Ovary (tissue), 9 donors: ENCODE data around the gene IKZF4. TPM values are rescaled to one million over a fixed set of nuclear protein-coding genes. Genes with fewer than 3 reads are reported as not detected.

Experiments used
- DNase-seq, 5 donors: peaks; one replicate each; pipeline ENCODE4 v3.0.0-alpha.2; 2019 to 2020
- H3K27ac ChIP-seq, 2 donors: fragments of 200-600 bp; one replicate each; pipeline versions ENCODE4 v1.5.1 to v1.8.0; 2019 to 2022
- H3K27me3 ChIP-seq: fragments of 200-600 bp; one replicate; pipeline ENCODE4 v1.8.0; 2022
- H3K36me3 ChIP-seq: fragments of 200-600 bp; sonication (generic); one replicate; pipeline ENCODE4 v1.5.1; 2019
- H3K4me1 ChIP-seq: one replicate; pipeline ENCODE4 v1.8.1; 2013; ENCODE audit warnings: mild to moderate bottlenecking, moderate library complexity; ENCODE audit not compliant: insufficient read depth
- H3K4me3 ChIP-seq: fragments of 200-600 bp; sonication (generic); one replicate; pipeline ENCODE4 v1.5.1; 2017
- H3K9me3 ChIP-seq, 2 donors: fragments of 200-600 bp in 1 of 2; sonication (generic) in 1 of 2; one replicate each; pipeline versions ENCODE4 v1.5.1 to v1.8.1; 2013 to 2019; ENCODE audit warnings: mild to moderate bottlenecking in 1 of 2, moderate library complexity in 1 of 2
- EP300 ChIP-seq: sonication (generic); formaldehyde crosslinking; IDR thresholded peaks from one replicate; pipeline ENCODE4 v1.6.1; 2017; ENCODE audit warnings: antibody characterized with exemption
- POLR2A ChIP-seq: fragments of 450-650 bp; IDR thresholded peaks from one replicate; pipeline ENCODE4 v1.6.1; 2017; ENCODE audit warnings: antibody characterized with exemption, mild to moderate bottlenecking, moderate library complexity
- WGBS, 3 donors: extraction: QIAGEN DNeasy Blood & Tissue Kit in 1 of 3; methylation state at CpG; one replicate each; pipeline versions ENCODE4 v1.1.5 to v1.1.7; 2013 to 2017; 5-methylcytosine and 5-hydroxymethylcytosine counted together
- intact Hi-C, 4 donors: fragments of 100-400 bp; cut with DNase I; formaldehyde crosslinking; loops; one replicate each; pipeline versions ENCODE4 v1.11.0 to v1.15.1; 2022 to 2023
- polyA plus RNA-seq, 2 donors: library from polyadenylated mRNA; stranded (reverse); fragments of 200-250 nt in 1 of 2; fragments of 350-450 nt in 1 of 2; fragmentation: Illumina TruSeq in 1 of 2; extraction: RNeasy Lipid Tissue Mini Kit (QIAGEN cat#74804) in 1 of 2; gene quantifications; one replicate each; pipeline ENCODE4 v1.2.3, GENCODE V29; 2013 to 2014
- total RNA-seq, 7 donors: library from RNA; depleted of rRNA in 2 of 7; stranded (reverse); fragments of >200 nt in 2 of 7; fragmentation: NEBNext Ultra II Directional in 3 of 7; extraction: Animal tissue kit (Norgen Biotek cat#: 25700) in 3 of 7; gene quantifications; one replicate each; pipeline versions ENCODE4 v1.1.0 to v1.2.4, GENCODE V29; 2016 to 2023
- TF ChIP-seq, protein P1 (sequence below), 3 donors: fragments of 450-650 bp in 2 of 3; fragments of 200-600 bp in 1 of 3; IDR thresholded peaks; one replicate each; pipeline versions ENCODE4 v1.5.1 to v1.8.0; 2016 to 2022; ENCODE audit warnings: antibody characterized with exemption in 3 of 3, mild to moderate bottlenecking in 1 of 3
- donor health status: DM: no; HTN: no; CAD: no; lungs with moderate emphysema.
- donor health status: DM: no; HTN: no; CAD: no.
- donor health status: Bipolar disorder and iron deficiency.
- donor health status: DM: yes; HTN: yes; CAD: no.
- donor health status: DM: no; HTN: no; CAD: no.
- donor health status: DM: yes; HTN: yes; CAD: no.

IKZF4 gene
- total and polyA plus RNA-seq, 9 donors = 4.0 to 33.2 (median 15.9) TPM

DNA sequence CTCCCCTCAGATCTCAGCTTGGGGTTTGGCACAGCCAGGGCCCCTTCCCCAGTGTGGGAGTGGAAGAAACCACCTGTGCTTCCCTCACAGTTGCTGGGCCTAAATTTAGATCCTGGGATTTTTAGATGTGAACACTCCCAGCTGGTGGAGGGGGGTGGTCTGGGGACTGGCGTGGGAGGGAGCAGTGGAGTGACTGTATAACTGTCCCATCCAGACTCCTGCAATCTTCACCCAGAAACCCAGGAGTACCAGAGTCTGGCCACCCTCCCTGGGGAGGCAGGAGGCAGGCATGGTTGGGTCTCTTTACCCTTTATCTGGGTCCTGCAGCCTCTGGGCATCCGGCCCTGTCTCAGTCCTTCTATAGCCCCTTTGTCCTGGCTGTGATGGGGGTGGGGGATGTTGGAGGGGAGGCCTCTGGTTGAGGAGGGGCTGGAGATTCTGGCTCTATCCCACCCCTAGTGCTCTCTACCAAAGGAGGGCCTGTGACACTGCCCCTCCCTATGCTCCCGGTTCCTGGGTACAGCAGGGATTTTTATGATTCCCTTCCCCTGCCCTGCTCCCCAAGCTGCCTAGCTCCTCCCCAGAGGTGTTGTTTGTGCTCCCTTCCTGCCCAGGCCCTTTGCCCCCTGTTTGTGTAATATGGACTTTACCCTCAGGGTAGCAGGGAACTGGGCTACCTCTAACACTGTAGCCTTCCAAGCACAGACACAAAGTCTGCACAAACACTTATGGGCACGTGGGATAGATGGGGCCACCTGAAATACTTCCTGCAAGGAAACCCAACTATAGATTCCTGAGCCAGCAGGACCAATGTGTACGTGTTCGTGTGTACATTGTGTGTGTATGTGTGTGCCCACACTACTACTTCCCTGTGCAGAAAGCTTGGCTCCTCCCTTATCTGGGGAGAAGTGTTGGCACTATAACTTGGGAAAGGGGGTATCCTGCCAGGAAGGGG is 60.8 kb downstream of the IKZF4 start:
- H3K4me1 ChIP-seq = peaks cover 5% of the 10 kb centered on the region
- TF ChIP-seq, protein P1, sequence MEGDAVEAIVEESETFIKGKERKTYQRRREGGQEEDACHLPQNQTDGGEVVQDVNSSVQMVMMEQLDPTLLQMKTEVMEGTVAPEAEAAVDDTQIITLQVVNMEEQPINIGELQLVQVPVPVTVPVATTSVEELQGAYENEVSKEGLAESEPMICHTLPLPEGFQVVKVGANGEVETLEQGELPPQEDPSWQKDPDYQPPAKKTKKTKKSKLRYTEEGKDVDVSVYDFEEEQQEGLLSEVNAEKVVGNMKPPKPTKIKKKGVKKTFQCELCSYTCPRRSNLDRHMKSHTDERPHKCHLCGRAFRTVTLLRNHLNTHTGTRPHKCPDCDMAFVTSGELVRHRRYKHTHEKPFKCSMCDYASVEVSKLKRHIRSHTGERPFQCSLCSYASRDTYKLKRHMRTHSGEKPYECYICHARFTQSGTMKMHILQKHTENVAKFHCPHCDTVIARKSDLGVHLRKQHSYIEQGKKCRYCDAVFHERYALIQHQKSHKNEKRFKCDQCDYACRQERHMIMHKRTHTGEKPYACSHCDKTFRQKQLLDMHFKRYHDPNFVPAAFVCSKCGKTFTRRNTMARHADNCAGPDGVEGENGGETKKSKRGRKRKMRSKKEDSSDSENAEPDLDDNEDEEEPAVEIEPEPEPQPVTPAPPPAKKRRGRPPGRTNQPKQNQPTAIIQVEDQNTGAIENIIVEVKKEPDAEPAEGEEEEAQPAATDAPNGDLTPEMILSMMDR (IDR thresholded peaks at IDR 0.05) = no peak
- TF ChIP-seq POLR2A = no peak
- TF ChIP-seq EP300 = no peak
- intact Hi-C loops = no loop called here
- no peaks in the 10 kb centered on the region for H3K27me3 ChIP-seq
- H3K36me3 ChIP-seq = no peaks in the 10 kb centered on the region
- no peaks in the 10 kb centered on the region for H3K9me3 ChIP-seq
- no peak for DNase-seq
- peak overlapping the region; percentile 1 for H3K4me3 ChIP-seq
- WGBS, 3 donors = 53 to 65% (median 64%) methylated on average over 6 of the region's 6 CpGs
- H3K27ac ChIP-seq = no peak overlapping the region

DNA sequence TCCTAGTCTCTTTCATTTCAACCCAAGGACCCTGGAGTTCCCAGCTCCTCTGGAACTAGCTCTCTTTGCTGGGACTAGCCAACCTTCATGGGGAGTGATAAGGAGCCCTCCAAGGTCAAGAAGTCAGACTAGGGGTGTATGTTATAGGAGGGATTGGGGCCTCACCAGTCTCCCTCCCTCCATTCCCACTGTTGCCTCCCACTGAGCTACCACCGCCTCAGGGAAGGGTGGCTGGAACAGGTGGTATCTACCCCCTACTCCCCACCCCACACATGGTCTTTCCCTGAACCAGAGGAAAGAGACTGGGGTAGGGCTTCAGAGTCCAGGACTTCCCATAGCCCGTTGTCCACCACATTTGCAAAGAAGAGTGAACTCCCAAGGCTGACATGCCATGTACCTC is 61.5 kb downstream of the IKZF4 start:
- Histone ChIP-seq H3K4me1 (peaks cover 5% of the 10 kb centered on the region), H3K9me3 (no peaks in the 10 kb centered on the region), H3K27ac (no peak overlapping the region), H3K36me3 (no peaks in the 10 kb centered on the region), H3K27me3 (no peaks in the 10 kb centered on the region), H3K4me3 (no peak overlapping the region)
- TF ChIP-seq, protein P1 (IDR thresholded peaks at IDR 0.05) = no peak
- no peak for TF ChIP-seq EP300
- TF ChIP-seq POLR2A = no peak
- no peak for DNase-seq
- intact Hi-C loops = no loop called here
- WGBS, 3 donors = 67 to 87% (median 77%) methylated on average over 2 of the region's 2 CpGs

DNA sequence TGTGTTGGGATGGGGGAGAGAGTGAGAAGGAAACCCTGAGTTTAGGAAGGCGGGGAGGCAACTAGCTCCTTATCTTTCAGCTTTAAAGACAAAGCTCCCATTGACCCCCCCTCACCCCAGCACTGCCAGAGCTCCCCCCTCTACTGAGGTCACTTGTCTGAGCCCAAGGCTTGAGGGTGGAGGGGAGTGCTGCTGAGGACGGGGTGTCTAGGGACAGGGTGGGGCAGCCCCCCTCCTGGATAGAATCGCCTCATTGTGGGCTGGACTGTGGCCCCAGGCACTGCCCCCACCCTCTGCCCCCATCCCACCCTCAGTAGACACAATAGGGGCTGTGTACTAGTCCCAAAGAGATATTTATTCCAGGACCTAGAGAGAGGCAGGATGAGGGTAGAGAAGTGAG is 62.1 kb downstream of the IKZF4 start:
- Histone ChIP-seq H3K4me1 (peaks cover 5% of the 10 kb centered on the region), H3K36me3 (no peaks in the 10 kb centered on the region), H3K9me3 (no peaks in the 10 kb centered on the region), H3K4me3 (no peak overlapping the region), H3K27me3 (no peaks in the 10 kb centered on the region), H3K27ac (no peak overlapping the region)
- TF ChIP-seq EP300 (no peak), POLR2A (no peak)
- TF ChIP-seq, protein P1 (IDR thresholded peaks at IDR 0.05) = no peak
- no peak for DNase-seq
- 47 to 69% (median 58%) methylated on average over 3 of the region's 3 CpGs for WGBS, 3 donors
- intact Hi-C loops = no loop called here

DNA sequence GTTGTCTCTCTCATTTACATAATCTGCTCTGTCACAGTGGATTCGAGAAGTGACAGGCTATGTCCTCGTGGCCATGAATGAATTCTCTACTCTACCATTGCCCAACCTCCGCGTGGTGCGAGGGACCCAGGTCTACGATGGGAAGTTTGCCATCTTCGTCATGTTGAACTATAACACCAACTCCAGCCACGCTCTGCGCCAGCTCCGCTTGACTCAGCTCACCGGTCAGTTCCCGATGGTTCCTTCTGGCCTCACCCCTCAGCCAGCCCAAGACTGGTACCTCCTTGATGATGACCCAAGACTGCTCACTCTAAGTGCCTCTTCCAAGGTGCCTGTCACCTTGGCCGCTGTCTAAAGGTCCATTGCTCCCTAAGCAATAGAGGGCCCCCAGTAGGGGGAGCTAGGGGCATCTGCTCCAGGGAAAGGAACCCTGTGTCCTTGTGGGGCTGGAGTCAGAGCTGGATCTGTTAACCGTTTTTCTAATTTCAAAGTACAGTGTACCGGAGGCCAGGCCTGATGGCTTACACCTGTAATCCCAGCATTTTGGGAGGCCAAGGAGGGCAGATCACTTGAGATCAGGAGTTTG is 64.2 kb downstream of the IKZF4 start:
- no peak for TF ChIP-seq EP300
- TF ChIP-seq POLR2A = no peak
- TF ChIP-seq, protein P1 (IDR thresholded peaks at IDR 0.05) = no peak
- no peaks in the 10 kb centered on the region for H3K9me3 ChIP-seq
- no peak overlapping the region for H3K27ac ChIP-seq
- no peaks in the 10 kb centered on the region for H3K27me3 ChIP-seq
- 88 to 92% (median 89%) methylated on average over 15 of the region's 15 CpGs for WGBS, 3 donors
- H3K4me1 ChIP-seq = peaks cover 2% of the 10 kb centered on the region
- intact Hi-C loops = loop anchor here in 1 of 4 donors (2.0 kb wide), 1 partner anchor 62 kb away; no protein-coding TSS in a partner anchor
- H3K4me3 ChIP-seq = no peak overlapping the region
- H3K36me3 ChIP-seq = no peaks in the 10 kb centered on the region
- DNase-seq = no peak
